GM12878 (cell line): ENCODE data around the gene TSPO2. TPM values are rescaled to one million over a fixed set of nuclear protein-coding genes. Genes with fewer than 3 reads are reported as not detected.

Experiments used
- ATAC-seq: fragments of 200-7000 bp; cut with Tn5 transposase; 3 replicates; pipeline ENCODE4 v1.9.1; 2020; ENCODE audit warnings: mild to moderate bottlenecking, moderate library complexity
- BruUV-seq: library from RNA; stranded (reverse); fragments of 400-500 nt; replicated peaks from 2 replicates; lab custom pipeline; 2021; lab: Mats Ljungman, UMichigan
- CTCF ChIA-PET: fragments of 300-600 bp; sonication (Branson Sonifier 250); formaldehyde crosslinking; extraction: SDS; loops from one replicate; lab custom pipeline; 2021; ENCODE audit warnings: inconsistent platforms; lab: Yijun Ruan, JAX
- POLR2A ChIA-PET: fragments of 350-600 bp; formaldehyde crosslinking; extraction: SDS; loops from one replicate; lab custom pipeline; 2021; ENCODE audit warnings: inconsistent platforms; lab: Charles Lee
- RAD21 ChIA-PET: fragments of 300-600 bp; sonication (Branson Sonifier 250); formaldehyde crosslinking; loops from one replicate; lab custom pipeline; 2023; ENCODE audit warnings: antibody characterized with exemption; ENCODE audit not compliant: unreplicated experiment; lab: Charles Lee
- SMC1A ChIA-PET: fragments of 300-600 bp; sonication (Branson Sonifier 250); formaldehyde crosslinking; loops from one replicate; lab custom pipeline; 2023; ENCODE audit not compliant: unreplicated experiment, uncharacterized antibody; lab: Charles Lee
- DNase-seq: peaks from one replicate; pipeline ENCODE4 v3.0.0-alpha.2; 2011; ENCODE audit warnings: low read depth, low spot score
- FAIRE-seq: peaks from 3 replicates; lab custom pipeline; 2011; peaks lifted over from hg19 to GRCh38; lab: Jason Lieb, UNC
- H2AFZ ChIP-seq: 2 replicates; pipeline ENCODE4 v1.6.0; 2011; ENCODE audit warnings: low read depth, low read length, control low read depth; ENCODE audit not compliant: control insufficient read depth
- H3K27ac ChIP-seq: 2 replicates; pipeline ENCODE4 v1.5.1; 2011; ENCODE audit warnings: control low read depth; ENCODE audit not compliant: control insufficient read depth, insufficient read depth
- H3K27me3 ChIP-seq, 2 experiments: replicated peaks in 1 of 2; 2 replicates each; pipeline versions ENCODE4 v1.6.0 to v1.6.1; 2011; ENCODE audit warnings: low read length in 1 of 2; ENCODE audit not compliant: control insufficient read depth in 2 of 2, insufficient read depth in 2 of 2
- H3K36me3 ChIP-seq, 2 experiments: 2 replicates each; pipeline ENCODE4 v1.5.1; 2011; ENCODE audit warnings: low read length in 1 of 2; ENCODE audit not compliant: control insufficient read depth in 2 of 2, insufficient read depth in 2 of 2
- H3K4me1 ChIP-seq: 2 replicates; pipeline ENCODE4 v1.6.1; 2011; ENCODE audit warnings: mild to moderate bottlenecking, low read length, moderate library complexity, mixed read lengths; ENCODE audit not compliant: control insufficient read depth, insufficient read depth
- H3K4me2 ChIP-seq: 2 replicates; pipeline ENCODE4 v1.6.0; 2011; ENCODE audit warnings: control low read depth; ENCODE audit not compliant: control insufficient read depth, insufficient read depth
- H3K4me3 ChIP-seq: fragments of 200-600 bp; sonication (generic); 2 replicates; pipeline ENCODE4 v1.5.1; 2016
- H3K79me2 ChIP-seq: 2 replicates; pipeline ENCODE4 v1.6.0; 2011; ENCODE audit warnings: low read length; ENCODE audit not compliant: control insufficient read depth, insufficient read depth
- H3K9ac ChIP-seq: 2 replicates; pipeline ENCODE4 v1.8.0; 2011; ENCODE audit warnings: low read length, control low read depth, mixed read lengths; ENCODE audit not compliant: control insufficient read depth, insufficient read depth
- H3K9me3 ChIP-seq: replicated peaks from 3 replicates; pipeline ENCODE4 v1.5.1; 2011; ENCODE audit warnings: mild to moderate bottlenecking, low read length; ENCODE audit not compliant: control insufficient read depth, insufficient read depth
- H4K20me1 ChIP-seq: 2 replicates; pipeline ENCODE4 v1.6.0; 2011; ENCODE audit not compliant: control insufficient read depth, insufficient read depth
- BCL3 ChIP-seq: IDR thresholded peaks from 2 replicates; pipeline ENCODE4 v1.6.1; 2011; ENCODE audit warnings: borderline replicate concordance, low read depth, mild to moderate bottlenecking, moderate library complexity, low read length; ENCODE audit not compliant: insufficient read depth, poor library complexity, severe bottlenecking
- BHLHE40 ChIP-seq, 2 experiments: fragments of 450-650 bp in 1 of 2; IDR thresholded peaks; 2 replicates each; pipeline ENCODE4 v1.6.1; 2011 to 2017; ENCODE audit warnings: low read depth in 2 of 2, borderline replicate concordance in 1 of 2, improper control_type of control experiment in 1 of 2, low read length in 1 of 2, mild to moderate bottlenecking in 1 of 2
- CEBPZ ChIP-seq: fragments of 150-350 bp; IDR thresholded peaks from 2 replicates; pipeline ENCODE4 v1.6.1; 2016; ENCODE audit warnings: low read depth, low read length
- CHD2 ChIP-seq: IDR thresholded peaks from 2 replicates; pipeline ENCODE4 v1.6.1; 2011; ENCODE audit warnings: low read depth, low read length, improper control_type of control experiment, borderline replicate concordance
- FOXM1 ChIP-seq: IDR thresholded peaks from 2 replicates; pipeline ENCODE4 v1.6.1; 2012; ENCODE audit warnings: low read depth, mild to moderate bottlenecking, inconsistent platforms, low read length, moderate library complexity
- GABPA ChIP-seq: IDR thresholded peaks from 2 replicates; pipeline ENCODE4 v1.6.1; 2014; ENCODE audit warnings: antibody characterized with exemption, low read depth, mild to moderate bottlenecking, inconsistent platforms
- NFYA ChIP-seq: IDR thresholded peaks from 2 replicates; pipeline ENCODE4 v1.6.1; 2011; ENCODE audit warnings: low read depth, mild to moderate bottlenecking, low read length, improper control_type of control experiment, borderline replicate concordance
- NR2F1 ChIP-seq: fragments of 450-650 bp; conservative IDR thresholded peaks from 2 replicates; pipeline ENCODE4 v1.6.1; 2017; ENCODE audit warnings: mild to moderate bottlenecking
- PML ChIP-seq: IDR thresholded peaks from 2 replicates; pipeline ENCODE4 v1.6.1; 2012; ENCODE audit warnings: low read length, inconsistent platforms
- RELB ChIP-seq: fragments of 450-650 bp; IDR thresholded peaks from 2 replicates; pipeline ENCODE4 v1.6.1; 2017; ENCODE audit warnings: low read depth, mild to moderate bottlenecking, moderate library complexity
- RUNX3 ChIP-seq: IDR thresholded peaks from 2 replicates; pipeline ENCODE4 v1.6.1; 2012; ENCODE audit warnings: low read length, inconsistent platforms
- STAT3 ChIP-seq: IDR thresholded peaks from 2 replicates; pipeline ENCODE4 v1.6.1; 2011; ENCODE audit warnings: low read depth, low read length, improper control_type of control experiment
- TARDBP ChIP-seq: IDR thresholded peaks from 2 replicates; pipeline ENCODE4 v1.6.1; 2016; ENCODE audit warnings: borderline replicate concordance
- TCF7 ChIP-seq: IDR thresholded peaks from 2 replicates; pipeline ENCODE4 v1.6.1; 2014; ENCODE audit warnings: antibody characterized with exemption, borderline replicate concordance
- ZBTB11 ChIP-seq: fragments of 450-650 bp; formaldehyde crosslinking; IDR thresholded peaks from 2 replicates; pipeline ENCODE4 v1.5.0; 2022; ENCODE audit warnings: mild to moderate bottlenecking, missing genetic modification characterization
- WGBS: methylation state at CpG from one replicate; pipeline ENCODE4 v1.1.6; 2016; ENCODE audit warnings: low lambda C conversion rate; ENCODE audit not compliant: insufficient replicate concordance, insufficient coverage; ENCODE audit errors: missing lambda C conversion rate; 5-methylcytosine and 5-hydroxymethylcytosine counted together
- in situ Hi-C: fragments of 300-500 bp; cut with MboI; formaldehyde crosslinking; loops from 9 replicates; pipeline ENCODE4 v1.14.3; 2018; ENCODE audit warnings: mixed read lengths
- intact Hi-C: fragments of 100-400 bp; cut with micrococcal nuclease; formaldehyde crosslinking; loops from one replicate; pipeline ENCODE4 v1.14.2; 2022; ENCODE audit not compliant: unreplicated experiment
- polyA plus RNA-seq, 11 experiments: library from polyadenylated mRNA; depleted of rRNA in 4 of 11; unstranded in 6 of 11; stranded (reverse) in 5 of 11; fragments of >200 nt; fragmentation: Nextera tagmentation in 4 of 11; fragmentation: Illumina TruSeq in 1 of 11; extraction: Ambion mirVana in 4 of 11; extraction: Trizol in 1 of 11; gene quantifications; 1 replicate in 1 of 11; 2 replicates in 10 of 11; pipeline versions ENCODE4 v1.2.1 to v1.2.3, GENCODE V29; 2011 to 2016; ENCODE audit warnings: inconsistent platforms in 2 of 11, missing spikeins in 2 of 11, low read depth in 1 of 11
- total RNA-seq, 4 experiments: library from RNA; depleted of rRNA in 3 of 4; stranded (reverse); fragments of >200 nt in 3 of 4; fragmentation: Illumina TruSeq in 1 of 4; extraction: Trizol in 1 of 4; gene quantifications; 2 replicates each; pipeline versions ENCODE4 v1.2.1 to v1.2.3, GENCODE V29; 2013 to 2021

The TSPO2 gene
- total and polyA plus RNA-seq, 10 of the 15 experiments (the other 5 are each of a cell fraction or from before 2014, with no cell fraction given) = not detected

- Histone ChIP-seq H3K79me2 (peaks cover 63% of the 10 kb centered on the region), H3K4me3 (no peak overlapping the region), H3K27ac (no peak overlapping the region), H4K20me1 (no peaks in the 10 kb centered on the region), H3K4me2 (no peak overlapping the region; the same call in 1 of the 2 replicates), H3K4me1 (peaks cover 5% of the 10 kb centered on the region; the same call in 1 of the 2 replicates), H3K9me3 (no peaks in the 10 kb centered on the region), H3K9ac (no peak overlapping the region), H3K27me3 (no peaks in the 10 kb centered on the region), H2AFZ (no peak overlapping the region), H3K36me3 (peaks cover 4 to 12% of the 10 kb centered on the region in 2 experiments; a peak in 3 of 4 replicates)
- ChIA-PET RAD21 (interaction anchor here (0.6 kb wide), 1 partner anchor 14 kb away, joined by 3 read pairs; no protein-coding TSS in a partner anchor), CTCF (no interaction called here), SMC1A (interaction anchor here (1.1 to 1.2 kb wide), 2 partner anchors 10 to 29 kb away, joined by 3 to 4 read pairs; no protein-coding TSS in a partner anchor), POLR2A (no interaction called here)
- TF ChIP-seq BCL3 (no peak), ZBTB11 (CRISPR knock-in tag) (no peak), RELB (no peak), STAT3 (no peak), NFYA (no peak), TCF7 (no peak), NR2F1 (no peak), CHD2 (no peak), PML (no peak), TARDBP (no peak), BHLHE40 (IDR thresholded peaks at IDR 0.05; ENCODE audit: borderline replicate concordance in 1 of 2, low read depth in 2 of 2, low read length in 1 of 2) (no peak), GABPA (no peak), FOXM1 (no peak), CEBPZ (no peak), RUNX3 (no peak)
- in situ Hi-C loops (no loop called here), intact Hi-C loops (loop anchor here (5.0 to 10.0 kb wide), 2 partner anchors 239 to 657 kb away; partner anchors contain the start of gene TFEB)
- FAIRE-seq (no peak), DNase-seq (no peak), ATAC-seq (no peak)
- 96% methylated on average over 3 of the region's 3 CpGs for WGBS
- no TSS peak for BruUV-seq
Observed at GRCh38 chr6:41078101-41078500, 35.8 kb downstream of the TSPO2 start.
